ENCODE data around the gene STAG2.

- TF ChIP-seq, protein P1, sequence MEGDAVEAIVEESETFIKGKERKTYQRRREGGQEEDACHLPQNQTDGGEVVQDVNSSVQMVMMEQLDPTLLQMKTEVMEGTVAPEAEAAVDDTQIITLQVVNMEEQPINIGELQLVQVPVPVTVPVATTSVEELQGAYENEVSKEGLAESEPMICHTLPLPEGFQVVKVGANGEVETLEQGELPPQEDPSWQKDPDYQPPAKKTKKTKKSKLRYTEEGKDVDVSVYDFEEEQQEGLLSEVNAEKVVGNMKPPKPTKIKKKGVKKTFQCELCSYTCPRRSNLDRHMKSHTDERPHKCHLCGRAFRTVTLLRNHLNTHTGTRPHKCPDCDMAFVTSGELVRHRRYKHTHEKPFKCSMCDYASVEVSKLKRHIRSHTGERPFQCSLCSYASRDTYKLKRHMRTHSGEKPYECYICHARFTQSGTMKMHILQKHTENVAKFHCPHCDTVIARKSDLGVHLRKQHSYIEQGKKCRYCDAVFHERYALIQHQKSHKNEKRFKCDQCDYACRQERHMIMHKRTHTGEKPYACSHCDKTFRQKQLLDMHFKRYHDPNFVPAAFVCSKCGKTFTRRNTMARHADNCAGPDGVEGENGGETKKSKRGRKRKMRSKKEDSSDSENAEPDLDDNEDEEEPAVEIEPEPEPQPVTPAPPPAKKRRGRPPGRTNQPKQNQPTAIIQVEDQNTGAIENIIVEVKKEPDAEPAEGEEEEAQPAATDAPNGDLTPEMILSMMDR (IDR thresholded peaks at IDR 0.05), result no peak
- TF ChIP-seq POLR2A (IDR thresholded peaks at IDR 0.05) (no peak), POLR2AphosphoS5 (IDR thresholded peaks at IDR 0.05; ENCODE audit: insufficient read depth in 1 of 2, low read depth in 1 of 2) (no peak)
Observed at GRCh38 chrX:124015721-124016120, 54.2 kb downstream of the STAG2 start.
